Middle frontal gyrus (tissue), 1 donor: ENCODE results near the gene TBXAS1.
"Not testable (repeated sequence)": the region's sequence is repeated elsewhere in the genome, so short reads cannot be mapped to it uniquely, and the experiment has no call there.

ENCODE experiments used
- DNase-seq: peaks from one replicate; pipeline ENCODE4 v3.0.0-alpha.2; 2015; ENCODE audit warnings: low spot score; ENCODE audit errors: extremely low spot score

Gene TBXAS1

GRCh38 chr7:139825666-139826290, 3.3 kb upstream of the TBXAS1 start:
- no peak for DNase-seq

DNA sequence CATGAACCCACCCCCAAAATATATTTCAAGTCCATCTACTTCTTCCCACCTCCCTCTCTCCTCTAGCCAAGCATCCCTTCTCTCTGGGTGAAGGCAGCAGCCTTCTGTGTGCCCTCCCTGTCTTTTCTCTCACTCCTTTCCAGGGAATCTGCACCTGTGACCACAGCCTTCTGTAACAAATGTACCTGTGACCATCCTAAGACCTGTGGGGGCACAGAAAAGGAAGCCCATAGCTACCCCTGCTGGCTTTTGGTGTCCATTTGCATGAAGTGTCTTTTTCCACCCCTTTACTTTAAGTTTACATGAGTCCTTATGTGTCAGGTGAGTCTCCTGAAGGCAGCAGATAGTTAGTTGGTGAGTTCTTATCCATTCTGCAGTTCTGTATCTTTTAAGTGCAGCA, 2.0 kb upstream of the TBXAS1 start:
- no peak for DNase-seq

DNA sequence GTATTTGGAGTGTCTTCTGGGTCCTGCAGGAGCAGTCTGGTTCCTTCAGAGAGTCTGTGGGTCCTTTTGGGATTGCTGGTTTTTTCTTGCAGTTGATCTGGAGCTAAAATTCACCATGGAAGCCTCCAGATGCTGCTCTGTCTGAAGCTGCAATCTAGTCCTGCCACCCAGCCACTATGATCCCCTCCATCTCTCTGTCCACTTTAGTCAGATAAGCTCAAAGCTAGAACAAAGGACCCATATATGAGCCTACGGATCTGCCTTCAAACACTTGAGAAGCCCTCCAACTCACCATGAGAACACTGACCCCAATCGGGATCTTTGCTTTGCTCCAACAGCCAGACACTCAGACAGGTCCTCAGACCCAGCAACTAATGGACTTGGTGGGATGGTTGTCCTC, 618 bp upstream of the TBXAS1 start:
- DNase-seq = no peak

DNA sequence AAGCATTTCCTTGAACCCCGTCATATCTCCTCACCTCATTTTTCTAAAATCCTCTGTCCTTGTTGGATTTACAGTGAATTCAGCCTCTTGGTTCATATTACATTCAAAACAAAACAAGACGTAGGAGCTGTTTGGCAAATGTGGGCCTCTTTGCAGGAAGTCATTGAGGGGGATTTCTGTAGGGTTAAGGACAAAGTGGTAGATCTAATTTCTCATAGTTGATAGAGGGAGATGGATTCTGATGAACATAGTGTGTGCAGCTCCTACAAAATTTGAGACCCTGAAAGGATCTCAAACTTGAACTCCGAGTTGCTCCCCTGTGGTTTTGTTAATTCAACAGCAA, 682 bp downstream of the TBXAS1 start:
- no peak for DNase-seq

- DNase-seq = no peak
Measured at GRCh38 chr7:139830292-139830691, 1.2 kb downstream of the TBXAS1 start.

DNA sequence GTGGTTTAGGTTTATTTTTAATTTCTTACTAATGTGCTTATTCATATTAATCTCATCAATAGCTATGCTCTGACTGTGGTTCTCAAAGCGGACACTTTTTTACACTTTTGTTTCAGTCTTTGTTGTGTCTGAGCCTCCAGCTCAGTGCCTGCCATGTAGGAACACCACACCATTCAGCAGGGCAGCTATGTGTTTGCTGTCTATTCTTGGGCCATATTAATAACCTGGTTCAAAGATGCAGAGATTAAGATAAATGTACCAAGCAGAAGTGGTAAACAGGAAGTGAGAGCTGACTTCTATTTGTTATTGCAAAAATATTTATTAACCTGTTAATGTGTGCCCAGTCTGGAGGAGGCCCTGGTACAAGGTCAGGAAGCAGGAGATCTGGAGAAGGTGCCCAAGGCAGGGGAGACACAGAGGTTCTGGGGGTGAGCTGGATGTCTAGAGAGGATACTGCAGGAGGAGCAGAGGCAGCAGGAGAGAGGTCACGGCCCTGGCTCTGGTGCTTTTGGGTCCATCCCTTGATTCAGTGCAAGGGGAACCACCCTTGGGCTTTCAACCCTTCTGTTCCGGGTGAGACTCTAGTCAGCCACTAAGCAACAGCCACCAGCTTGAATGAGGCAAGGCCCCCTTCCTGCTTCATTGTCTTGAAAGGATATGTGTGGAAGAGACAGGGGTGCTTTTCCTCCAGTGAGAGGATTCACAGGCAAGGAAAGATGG, 1.9 kb downstream of the TBXAS1 start:
- DNase-seq = no peak

DNA sequence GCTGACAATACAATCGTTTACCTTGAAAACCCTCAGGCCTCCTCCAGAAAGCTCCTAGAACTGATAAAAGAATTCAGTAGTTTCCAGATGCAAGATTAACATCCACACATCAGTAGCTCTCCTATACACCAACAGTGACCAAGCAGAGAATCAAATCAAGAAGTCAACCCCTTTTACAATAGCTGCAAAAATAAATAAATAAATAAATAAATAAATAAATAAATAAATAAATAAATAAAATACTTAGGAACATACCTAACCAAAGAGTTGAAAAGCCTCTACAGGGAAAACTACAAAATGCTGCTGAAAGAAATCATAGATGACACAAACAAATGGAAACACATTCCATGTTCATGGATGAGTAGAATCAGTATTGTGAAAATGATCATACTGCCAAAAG, 6.8 kb downstream of the TBXAS1 start:
- not testable (repeated sequence) for DNase-seq

- not testable (repeated sequence) for DNase-seq
Measured at GRCh38 chr7:139837291-139837690, 8.2 kb downstream of the TBXAS1 start.

- DNase-seq = no peak
Measured at GRCh38 chr7:139838276-139838675, 9.2 kb downstream of the TBXAS1 start.

- DNase-seq = no peak
Measured at GRCh38 chr7:139838876-139839275, 9.8 kb downstream of the TBXAS1 start.

GRCh38 chr7:139840776-139841175, 11.7 kb downstream of the TBXAS1 start:
- no peak for DNase-seq

- DNase-seq = no peak
Measured at GRCh38 chr7:139842401-139843210, 13.5 kb downstream of the TBXAS1 start.

DNA sequence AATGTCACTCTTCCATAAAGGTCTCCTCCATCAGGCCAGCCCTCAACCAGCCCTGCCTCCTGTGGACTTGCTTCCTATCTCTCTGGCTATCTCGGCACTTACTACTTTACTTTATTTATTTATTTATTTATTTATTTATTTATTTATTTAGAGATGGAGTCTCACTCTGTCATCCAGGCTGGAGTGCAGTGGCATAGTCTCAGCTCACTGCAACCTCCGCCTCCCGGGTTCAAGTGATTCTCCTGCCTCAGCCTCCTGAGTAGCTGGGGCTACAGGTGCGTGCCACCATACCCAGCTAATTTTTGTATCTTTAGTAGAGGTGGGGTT, 14.1 kb downstream of the TBXAS1 start:
- not testable (repeated sequence) for DNase-seq

GRCh38 chr7:139844779-139845442, 15.8 kb downstream of the TBXAS1 start:
- no peak for DNase-seq

- no peak for DNase-seq
Measured at GRCh38 chr7:139845443-139845805, 16.4 kb downstream of the TBXAS1 start.

DNA sequence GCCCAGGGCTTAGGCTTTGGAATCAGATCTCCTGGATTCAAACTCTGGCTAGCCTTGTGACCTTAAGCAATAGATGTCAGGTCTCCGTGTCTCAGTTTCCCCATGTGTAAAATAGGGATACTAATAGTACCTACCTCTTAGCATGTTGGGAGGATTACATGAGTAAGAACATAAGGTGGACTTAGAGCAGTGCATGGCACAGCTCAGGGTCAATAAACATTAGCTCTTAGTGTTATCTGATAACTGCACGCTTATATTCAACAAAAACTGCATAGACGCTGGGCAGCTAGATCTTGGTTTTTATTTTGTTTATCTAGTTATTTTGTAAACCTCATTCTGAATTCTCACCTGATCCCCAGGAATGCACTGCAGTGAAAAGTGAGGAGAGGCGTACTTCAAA, 17.2 kb downstream of the TBXAS1 start:
- DNase-seq = no peak

DNA sequence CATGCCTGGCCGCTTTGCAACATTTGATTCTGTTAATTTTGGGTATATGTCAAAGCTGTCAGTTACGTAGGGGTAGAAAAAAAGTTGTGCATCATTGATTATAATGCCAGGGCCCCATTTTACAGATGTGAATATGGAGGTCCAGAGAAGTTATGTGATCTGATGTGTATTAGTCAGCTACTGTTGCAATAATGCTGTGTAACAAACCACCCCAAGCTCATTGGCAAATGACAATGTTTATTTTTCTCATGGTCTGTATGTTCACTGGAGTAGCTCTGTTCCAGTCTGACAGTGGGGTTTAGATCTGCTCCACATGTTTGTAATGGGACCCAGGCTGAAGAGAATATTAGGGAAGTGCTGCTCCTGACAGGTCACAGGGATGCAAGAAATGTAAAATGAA, 19.2 kb downstream of the TBXAS1 start:
- DNase-seq = no peak

GRCh38 chr7:139850906-139851305, 21.8 kb downstream of the TBXAS1 start:
- no peak for DNase-seq

GRCh38 chr7:139851770-139852481, 22.9 kb downstream of the TBXAS1 start:
- no peak for DNase-seq

DNA sequence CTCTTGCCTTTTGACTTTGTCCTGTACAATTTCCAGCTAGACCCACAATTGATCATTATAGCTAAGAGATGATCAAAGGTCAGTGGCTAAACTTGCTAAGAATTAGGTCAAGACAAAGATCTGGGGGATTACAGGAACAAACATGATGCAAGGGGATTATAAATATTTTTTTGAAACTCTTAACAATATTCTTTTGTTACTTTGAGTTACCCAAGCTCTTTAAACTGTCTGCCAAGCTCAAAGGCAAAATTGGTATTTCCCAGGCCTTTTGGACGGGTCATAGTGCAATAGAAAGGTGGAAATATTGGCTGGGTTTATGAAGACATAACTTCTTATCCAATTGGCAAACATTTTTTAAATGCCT, 23.4 kb downstream of the TBXAS1 start:
- no peak for DNase-seq

GRCh38 chr7:139853506-139854123, 24.6 kb downstream of the TBXAS1 start:
- no peak for DNase-seq
